Medulla oblongata (tissue), 1 donor: ENCODE results near the gene CD48.
A peak's percentile ranks its signal among the peaks of the same experiment; 100 is the strongest.
"Not testable (repeated sequence)": the region's sequence is repeated elsewhere in the genome, so short reads cannot be mapped to it uniquely, and the experiment has no call there.

Source experiments
- DNase-seq: peaks from one replicate; pipeline ENCODE4 v3.0.0-alpha.2; 2015; ENCODE audit errors: extremely low spot score

CD48 gene

GRCh38 chr1:160741612-160742348, 30.2 kb upstream of the CD48 start:
- DNase-seq: no peak

DNA sequence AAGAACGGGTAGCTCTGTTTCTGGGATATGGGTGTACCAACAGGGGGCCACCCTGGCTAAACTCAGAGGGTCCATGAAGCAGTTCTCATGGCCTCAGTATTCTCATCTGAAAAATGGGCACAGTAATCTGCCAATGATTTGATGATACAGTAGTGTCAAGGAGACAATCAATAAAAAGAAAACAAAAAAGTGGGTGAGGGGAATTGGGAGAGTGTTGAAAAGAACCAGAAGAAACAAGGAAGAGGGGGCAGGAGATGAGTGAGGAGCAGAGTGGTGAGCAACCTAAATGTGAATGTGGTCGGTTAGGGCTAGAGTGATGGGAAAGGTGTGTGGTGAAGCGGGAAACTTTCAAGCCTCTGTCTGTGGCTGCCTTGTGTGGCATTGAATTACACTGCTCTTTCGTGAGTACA, 29.5 kb upstream of the CD48 start:
- no peak for DNase-seq

- DNase-seq: no peak
These were observed 28.6 kb upstream of the CD48 start for GRCh38 chr1:160740133-160740688.

GRCh38 chr1:160739098-160739511, 27.5 kb upstream of the CD48 start, which contains the start of gene SLAMF7:
SLAMF7 (plus strand) TSS chr1:160739247; CDS start chr1:160739302, 55 bp downstream.
- no peak for DNase-seq

DNA sequence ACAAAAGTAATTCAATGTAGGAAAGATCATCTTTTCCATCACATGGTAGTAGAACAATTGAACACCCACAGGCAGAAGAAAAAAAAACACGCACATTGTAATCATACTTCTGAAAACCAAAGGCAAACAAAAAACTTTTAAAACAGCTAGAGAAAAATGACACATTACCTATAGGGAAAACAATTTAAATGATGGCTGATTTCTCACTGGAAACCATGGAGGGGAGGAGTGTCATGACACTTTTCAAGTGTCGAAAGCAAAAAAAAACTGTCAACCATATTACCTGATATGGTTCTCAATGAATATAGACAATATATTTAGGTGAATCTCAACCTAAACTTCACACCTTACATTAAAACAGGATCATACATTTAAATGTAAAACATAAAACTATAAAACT, 26.6 kb upstream of the CD48 start:
- no peak for DNase-seq

DNA sequence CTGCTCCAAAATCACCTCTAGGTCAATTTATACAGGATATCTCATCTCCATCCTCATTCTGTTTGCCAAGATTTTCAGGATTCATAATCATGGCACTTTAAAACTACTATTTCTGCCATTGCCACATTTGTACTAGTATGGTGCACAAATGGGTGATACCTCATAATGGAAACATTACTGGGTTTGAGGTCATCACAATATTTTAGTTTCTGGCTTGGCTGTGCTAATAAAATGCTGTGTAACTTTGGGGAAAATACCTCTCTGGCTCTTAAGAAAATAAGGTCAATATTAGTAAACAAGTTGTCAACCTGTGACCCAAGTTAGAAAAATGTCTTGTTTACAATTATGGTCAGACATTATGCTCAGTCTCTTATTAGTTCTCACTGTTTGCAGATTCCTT, 22.7 kb upstream of the CD48 start:
- no peak for DNase-seq

DNA sequence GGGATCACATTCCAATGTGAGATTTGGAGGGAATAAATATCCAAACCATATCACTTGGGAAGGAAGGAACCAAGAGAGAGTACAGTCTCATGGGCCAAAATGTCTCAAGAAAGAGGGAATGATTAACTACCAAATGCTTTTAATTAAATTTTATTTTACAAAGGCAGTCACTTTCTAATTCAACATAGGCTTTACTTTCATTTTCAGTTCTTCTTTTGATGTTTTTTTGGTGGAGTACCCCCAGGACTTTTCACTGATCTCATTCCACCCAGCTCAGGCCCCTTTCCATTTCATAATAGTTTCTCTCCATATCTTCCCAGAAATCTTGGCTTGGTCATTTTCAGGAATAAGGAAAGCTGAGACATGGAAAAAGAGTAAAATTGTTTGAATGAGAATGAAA, 22.3 kb upstream of the CD48 start:
- DNase-seq: no peak

GRCh38 chr1:160731990-160732389, 20.4 kb upstream of the CD48 start:
- DNase-seq: no peak

DNA sequence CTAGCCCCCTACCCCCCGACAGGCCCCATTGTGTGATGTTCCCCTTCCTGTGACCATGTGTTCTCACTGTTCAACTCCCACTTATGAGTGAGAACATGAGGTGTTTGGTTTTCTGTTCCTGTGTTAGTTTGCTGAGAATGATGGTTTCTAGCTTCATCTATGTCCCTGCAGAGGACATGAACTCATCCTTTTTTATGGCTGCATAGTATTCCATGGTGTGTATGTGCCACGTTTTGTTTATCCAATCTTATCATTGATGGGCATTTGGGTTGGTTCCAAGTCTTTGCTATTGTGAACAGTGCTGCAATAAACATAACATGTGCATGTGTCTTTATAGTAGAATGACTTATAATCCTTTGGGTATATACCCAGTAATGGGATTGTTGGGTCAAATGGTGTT, 19.9 kb upstream of the CD48 start:
- DNase-seq: not testable (repeated sequence)

DNA sequence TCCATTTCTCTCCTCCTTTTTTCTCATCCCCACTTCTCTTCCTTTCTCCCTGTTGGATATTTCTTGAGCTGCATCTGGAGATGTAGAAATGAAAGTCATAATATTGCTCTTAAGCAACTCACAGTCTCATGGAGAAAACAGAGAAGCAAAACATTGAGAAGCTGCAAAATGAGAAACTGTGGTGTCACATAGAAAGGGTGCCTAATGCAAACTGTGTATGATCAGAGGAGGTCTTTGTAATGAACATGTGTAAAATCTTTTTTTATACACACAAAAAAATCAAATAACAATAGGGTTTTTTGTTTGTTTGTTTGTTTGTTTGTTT, 15.7 kb upstream of the CD48 start:
- DNase-seq: no peak

DNA sequence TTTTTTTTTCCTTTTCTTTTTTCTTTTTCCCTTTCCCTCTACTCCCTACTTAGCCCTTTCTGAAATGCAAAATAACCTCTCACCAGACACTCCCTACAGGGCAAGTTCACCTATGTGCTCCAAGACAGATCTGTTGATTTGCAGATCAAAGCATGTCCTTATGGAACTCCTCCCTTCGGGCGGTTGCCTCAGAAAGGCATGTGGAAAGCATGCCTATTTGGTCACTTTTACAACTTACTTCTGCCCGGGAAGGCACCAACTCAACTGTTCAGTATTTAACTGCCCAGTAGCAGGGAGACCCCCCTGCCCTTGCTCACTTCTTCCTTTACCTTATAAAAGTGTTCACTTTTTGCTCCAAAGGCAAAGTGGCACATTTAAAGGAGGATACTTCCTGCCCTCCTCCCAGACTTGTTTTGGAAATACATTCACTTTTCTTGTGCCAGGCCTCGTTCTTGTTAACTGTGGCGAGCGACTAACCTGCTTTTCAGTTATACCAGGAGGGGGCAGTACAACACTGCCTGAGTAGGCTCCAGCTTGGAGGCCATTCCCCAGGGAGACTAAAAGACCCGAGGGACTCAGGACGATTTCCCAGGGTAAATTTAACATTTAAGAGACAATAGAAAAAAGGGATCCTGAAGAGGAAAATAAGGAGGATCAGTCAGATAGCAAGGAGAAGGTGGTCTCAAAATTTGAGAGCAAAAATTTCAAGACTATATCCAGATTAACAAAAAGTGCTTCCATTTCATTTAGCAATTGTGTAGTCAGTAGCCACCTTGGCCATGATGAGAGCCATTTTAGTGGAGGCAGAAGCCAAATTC, 15.1 kb upstream of the CD48 start:
- peak; percentile 87 for DNase-seq

GRCh38 chr1:160726114-160726497, 14.5 kb upstream of the CD48 start:
- DNase-seq: no peak

- DNase-seq: no peak
These were observed 13.0 kb upstream of the CD48 start for GRCh38 chr1:160724465-160725242.

GRCh38 chr1:160723332-160723731, 11.7 kb upstream of the CD48 start:
- DNase-seq: no peak

DNA sequence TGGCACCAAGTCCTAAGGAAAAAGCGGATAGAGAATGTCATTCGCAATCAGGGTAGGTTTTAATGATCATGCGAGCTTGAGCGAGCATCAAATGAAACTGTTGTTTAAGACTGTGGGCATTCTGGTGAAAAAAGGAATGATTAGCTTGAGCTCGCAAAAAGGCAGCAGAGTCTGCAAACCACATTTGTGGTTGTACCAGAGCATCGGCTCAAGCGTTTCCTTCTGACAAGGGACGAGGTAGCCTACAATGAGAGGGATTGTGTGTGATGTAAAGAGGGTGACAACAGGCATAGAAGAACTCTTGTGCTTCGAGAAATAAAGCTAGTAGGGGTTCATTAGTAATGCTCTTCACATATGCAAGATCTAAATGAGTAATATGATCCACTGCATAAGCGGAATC, 11.1 kb upstream of the CD48 start:
- DNase-seq: peak; percentile 58

DNA sequence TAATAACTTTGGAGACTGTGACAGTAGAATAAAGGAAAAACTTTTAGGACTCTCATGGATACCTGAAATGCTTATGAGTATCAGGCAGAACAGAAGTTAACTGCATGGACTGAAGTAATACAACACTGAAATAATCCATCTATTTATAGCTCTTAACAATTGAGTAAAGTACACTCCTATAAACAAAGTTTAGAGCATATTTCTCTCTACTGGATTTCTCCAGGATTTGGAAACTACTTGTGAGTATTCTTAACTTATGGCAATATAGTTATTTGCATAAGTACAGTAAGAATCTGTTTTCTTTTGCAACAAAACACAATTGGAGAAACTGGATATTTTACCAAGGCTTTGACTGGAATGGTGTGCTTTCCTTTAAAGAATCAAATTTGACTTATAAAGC, 9.9 kb upstream of the CD48 start:
- DNase-seq: no peak

GRCh38 chr1:160720356-160721085, 8.9 kb upstream of the CD48 start:
- DNase-seq: no peak

DNA sequence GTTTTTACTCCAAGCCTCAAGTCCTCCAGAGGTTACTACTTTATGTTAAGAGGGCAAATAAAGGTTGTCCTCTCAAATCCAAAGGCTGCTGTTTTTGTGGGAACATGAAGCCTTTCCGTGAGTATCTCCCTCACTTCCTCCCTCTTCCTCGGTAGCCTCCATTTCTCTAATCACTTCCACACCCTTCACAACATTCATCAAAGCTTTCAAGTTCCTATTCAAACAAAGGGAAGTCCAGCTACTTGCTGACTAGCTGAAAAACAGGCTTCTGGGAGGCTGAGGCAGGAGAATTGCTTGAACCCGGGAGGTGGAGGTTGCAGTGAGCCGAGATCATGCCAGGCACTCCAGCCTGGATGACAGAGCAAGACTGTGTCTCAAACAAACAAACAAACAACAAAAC, 6.6 kb upstream of the CD48 start:
- DNase-seq: no peak

GRCh38 chr1:160717306-160717705, 5.7 kb upstream of the CD48 start:
- no peak for DNase-seq

DNA sequence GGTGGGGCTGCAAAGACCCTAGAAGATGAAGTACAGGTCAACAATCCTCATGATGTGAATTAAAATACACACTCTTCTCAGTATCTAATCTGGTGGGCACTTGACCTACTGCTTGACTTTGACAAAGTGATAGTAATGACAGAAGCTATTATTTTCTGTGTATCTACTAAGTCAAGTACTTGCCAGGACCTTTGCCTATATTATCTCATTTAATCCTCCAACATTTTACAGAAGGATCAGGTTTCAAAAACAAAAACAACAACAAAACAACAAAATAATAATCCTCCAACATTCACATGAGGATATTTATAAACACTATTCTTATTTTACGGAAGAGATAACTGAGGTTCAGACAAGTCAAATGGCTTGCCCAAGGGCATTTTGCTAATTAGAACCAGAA, 4.4 kb upstream of the CD48 start:
- no peak for DNase-seq

DNA sequence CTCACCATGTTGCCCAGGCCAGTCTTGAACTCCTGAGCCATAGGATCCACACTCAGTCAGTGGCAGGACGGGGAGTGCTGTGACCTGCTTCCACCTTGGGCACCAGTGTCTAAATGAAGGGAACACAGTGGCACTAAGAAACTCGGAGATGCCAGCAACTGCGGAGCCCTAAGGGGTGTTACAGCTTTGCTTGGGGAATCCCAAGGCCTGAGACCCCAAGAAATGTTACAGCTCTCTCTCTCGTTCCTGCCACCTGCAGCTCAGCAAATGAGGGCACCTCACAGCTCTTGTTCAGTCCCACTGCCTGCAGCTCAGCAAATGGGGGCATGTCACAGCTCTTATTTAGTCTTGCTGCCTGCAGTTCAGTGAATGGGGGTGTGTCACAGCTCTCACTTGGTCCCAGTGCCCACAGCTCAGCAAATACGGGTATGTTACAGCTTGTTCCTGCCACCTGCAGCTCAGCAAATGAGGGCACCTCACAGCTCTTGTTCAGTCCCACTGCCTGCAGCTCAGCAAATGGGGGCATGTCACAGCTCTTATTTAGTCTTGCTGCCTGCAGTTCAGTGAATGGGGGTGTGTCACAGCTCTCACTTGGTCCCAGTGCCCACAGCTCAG, 2.5 kb upstream of the CD48 start:
- DNase-seq: not testable (repeated sequence)
